AG09319 (cell line): ENCODE data around the gene ASCL5.

Experiments used
- DNase-seq: peaks from one replicate; pipeline ENCODE4 v3.0.0-alpha.2; 2010; ENCODE audit warnings: low read depth; ENCODE audit errors: extremely low read depth
- CTCF ChIP-seq: IDR thresholded peaks from 2 replicates; pipeline ENCODE4 v1.5.1; 2011; ENCODE audit warnings: low read depth, mild to moderate bottlenecking, inconsistent platforms, low read length, moderate library complexity

ASCL5 gene

GRCh38 chr1:201072149-201072548 lies 54.8 kb downstream of the ASCL5 start:
- no peak for TF ChIP-seq CTCF
- no peak for DNase-seq

GRCh38 chr1:201069636-201070035 lies 57.3 kb downstream of the ASCL5 start:
- no peak for TF ChIP-seq CTCF
- DNase-seq, result no peak

- no peak for DNase-seq
- no peak for TF ChIP-seq CTCF
These were observed 58.0 kb downstream of the ASCL5 start for GRCh38 chr1:201068976-201069375.

GRCh38 chr1:201066986-201067385 lies 60.0 kb downstream of the ASCL5 start:
- DNase-seq, result no peak
- TF ChIP-seq CTCF, result no peak

- no peak for TF ChIP-seq CTCF
- no peak for DNase-seq
These were observed 61.3 kb downstream of the ASCL5 start for GRCh38 chr1:201065686-201066085.

GRCh38 chr1:201064806-201065205 lies 62.2 kb downstream of the ASCL5 start:
- no peak for TF ChIP-seq CTCF
- no peak for DNase-seq
